CD1c-positive myeloid dendritic cell (primary cell): ENCODE measurements around the gene SMIM8.

Experiments used
- DNase-seq: peaks from one replicate; pipeline ENCODE4 v3.0.0-alpha.2; 2016; ENCODE audit errors: extremely low spot score

The SMIM8 gene

GRCh38 chr6:87334683-87335082 is 12.3 kb downstream of the SMIM8 start:
- DNase-seq = no peak

- DNase-seq = no peak
Observed at GRCh38 chr6:87336367-87336766, 14.0 kb downstream of the SMIM8 start.

GRCh38 chr6:87340230-87340629 is 17.8 kb downstream of the SMIM8 start:
- DNase-seq = no peak

GRCh38 chr6:87341158-87341557 is 18.8 kb downstream of the SMIM8 start:
- DNase-seq = no peak

GRCh38 chr6:87341899-87342298 is 19.5 kb downstream of the SMIM8 start:
- no peak for DNase-seq

- no peak for DNase-seq
Observed at GRCh38 chr6:87342829-87343228, 20.4 kb downstream of the SMIM8 start.

- no peak for DNase-seq
Observed at GRCh38 chr6:87344731-87345130, 22.3 kb downstream of the SMIM8 start, which contains the start of gene C6orf163. Gene C6orf163, plus strand, starts transcription at chr6:87344813. Its CDS starts 287 bp downstream, at chr6:87345100.

- no peak for DNase-seq
Observed at GRCh38 chr6:87346700-87347099, 24.3 kb downstream of the SMIM8 start.

- DNase-seq = no peak
Observed at GRCh38 chr6:87349896-87350295, 27.5 kb downstream of the SMIM8 start.

GRCh38 chr6:87350516-87350915 is 28.1 kb downstream of the SMIM8 start:
- DNase-seq = no peak

- no peak for DNase-seq
Observed at GRCh38 chr6:87351583-87351982, 29.2 kb downstream of the SMIM8 start.

- no peak for DNase-seq
Observed at GRCh38 chr6:87356181-87356580, 33.8 kb downstream of the SMIM8 start.

GRCh38 chr6:87357479-87358196 is 35.2 kb downstream of the SMIM8 start:
- DNase-seq = no peak

- DNase-seq = no peak
Observed at GRCh38 chr6:87364602-87365252, 42.3 kb downstream of the SMIM8 start.

GRCh38 chr6:87366072-87366827 is 43.9 kb downstream of the SMIM8 start:
- no peak for DNase-seq

GRCh38 chr6:87366899-87367298 is 44.5 kb downstream of the SMIM8 start:
- DNase-seq = no peak

- no peak for DNase-seq
Observed at GRCh38 chr6:87373377-87373776, 51.0 kb downstream of the SMIM8 start.

- no peak for DNase-seq
Observed at GRCh38 chr6:87375315-87375714, 52.9 kb downstream of the SMIM8 start.

- DNase-seq = no peak
Observed at GRCh38 chr6:87376643-87377042, 54.3 kb downstream of the SMIM8 start.

- DNase-seq = no peak
Observed at GRCh38 chr6:87378947-87379346, 56.6 kb downstream of the SMIM8 start.

GRCh38 chr6:87382861-87383260 is 60.5 kb downstream of the SMIM8 start:
- no peak for DNase-seq

GRCh38 chr6:87384038-87384437 is 61.6 kb downstream of the SMIM8 start:
- DNase-seq = no peak

- DNase-seq = no peak
Observed at GRCh38 chr6:87384449-87384848, 62.1 kb downstream of the SMIM8 start.
